Activated CD4-positive, alpha-beta T cell treated with anti-CD3 and anti-CD28 coated beads, Interleukin-2, amount 10 ng/mL, durations not matched to agents 7 days and 5 days (primary cell): Measurements from ENCODE around the gene LIPA. TPM values are rescaled to one million over a fixed set of nuclear protein-coding genes. Genes with fewer than 3 reads are reported as not detected.

Experiments used
- CTCF ChIA-PET: fragments of 350-600 bp; sonication (Branson Sonifier 250); formaldehyde crosslinking; loops from one replicate; lab custom pipeline; 2021; ENCODE audit warnings: antibody characterized with exemption; lab: Charles Lee
- POLR2A ChIA-PET: fragments of 350-600 bp; sonication (Branson Sonifier 250); formaldehyde crosslinking; loops from one replicate; lab custom pipeline; 2021; ENCODE audit warnings: antibody characterized with exemption; lab: Charles Lee
- DNase-seq: peaks from one replicate; pipeline ENCODE4 v3.0.0-alpha.2; 2020
- H3K27ac Mint-ChIP-seq: one replicate; pipeline ENCODE4 v1.8.0; 2021; ENCODE audit warnings: mild to moderate bottlenecking, moderate library complexity, mixed read lengths
- H3K27me3 Mint-ChIP-seq: one replicate; pipeline ENCODE4 v1.8.0; 2021; ENCODE audit warnings: mixed read lengths
- H3K36me3 Mint-ChIP-seq: one replicate; pipeline ENCODE4 v1.8.0; 2021; ENCODE audit warnings: low read depth, mixed read lengths
- H3K4me1 Mint-ChIP-seq: one replicate; pipeline ENCODE4 v1.8.0; 2021; ENCODE audit warnings: mixed read lengths
- H3K4me3 Mint-ChIP-seq: one replicate; pipeline ENCODE4 v1.8.0; 2021; ENCODE audit warnings: mild to moderate bottlenecking, moderate library complexity, mixed read lengths
- H3K9me3 Mint-ChIP-seq: one replicate; pipeline ENCODE4 v1.8.0; 2021; ENCODE audit warnings: mixed read lengths
- total RNA-seq, 2 experiments: library from RNA; stranded (reverse); gene quantifications; one replicate each; pipeline ENCODE4 v1.2.3, GENCODE V29; 2021

LIPA gene
- total RNA-seq, 2 experiments from 2014 or later: 32.6 to 34.3 TPM

- CTCF ChIA-PET: interaction anchor here (1.0 to 2.7 kb wide), 4 partner anchors 16 to 31 kb away, joined by 3 to 5 read pairs (median 4); partner anchors contain the start of gene CH25H
- no peak for DNase-seq
- Mint-ChIP-seq H3K4me1 (no peaks in the 10 kb centered on the region), H3K27me3 (no peaks in the 10 kb centered on the region), H3K27ac (no peak overlapping the region), H3K4me3 (no peak overlapping the region), H3K9me3 (no peaks in the 10 kb centered on the region), H3K36me3 (peaks cover 8% of the 10 kb centered on the region)
- POLR2A ChIA-PET: interaction anchor here (0.6 kb wide), 1 partner anchor 257 kb away, joined by 3 read pairs; no protein-coding TSS in a partner anchor
Measured at GRCh38 chr10:89233033-89233432, 18.5 kb downstream of the LIPA start.

GRCh38 chr10:89228962-89229361 lies 22.6 kb downstream of the LIPA start:
- ChIA-PET POLR2A (no interaction called here), CTCF (no interaction called here)
- H3K27me3 Mint-ChIP-seq: no peaks in the 10 kb centered on the region
- no peak for DNase-seq
- no peak overlapping the region for H3K4me3 Mint-ChIP-seq
- peaks cover 3% of the 10 kb centered on the region for H3K4me1 Mint-ChIP-seq
- no peak overlapping the region for H3K27ac Mint-ChIP-seq
- no peaks in the 10 kb centered on the region for H3K9me3 Mint-ChIP-seq
- peaks cover 9% of the 10 kb centered on the region for H3K36me3 Mint-ChIP-seq

- Mint-ChIP-seq H3K4me1 (peaks cover 3% of the 10 kb centered on the region), H3K27ac (no peak overlapping the region), H3K4me3 (no peak overlapping the region), H3K27me3 (no peaks in the 10 kb centered on the region), H3K9me3 (no peaks in the 10 kb centered on the region), H3K36me3 (peaks cover 9% of the 10 kb centered on the region)
- ChIA-PET POLR2A (no interaction called here), CTCF (no interaction called here)
- no peak for DNase-seq
Measured at GRCh38 chr10:89228146-89228545, 23.4 kb downstream of the LIPA start.

GRCh38 chr10:89226891-89227290 lies 24.7 kb downstream of the LIPA start:
- CTCF ChIA-PET: no interaction called here
- no peak overlapping the region for H3K4me3 Mint-ChIP-seq

GRCh38 chr10:89224739-89225443 lies 26.7 kb downstream of the LIPA start:
- H3K9me3 Mint-ChIP-seq: no peaks in the 10 kb centered on the region
- POLR2A ChIA-PET: no interaction called here
- peaks cover 10% of the 10 kb centered on the region for H3K36me3 Mint-ChIP-seq

More at GRCh38 chr10:89226891-89227290, 24.7 kb downstream of the LIPA start:
- Mint-ChIP-seq H3K36me3 (peaks cover 10% of the 10 kb centered on the region), H3K9me3 (no peaks in the 10 kb centered on the region), H3K4me1 (peaks cover 3% of the 10 kb centered on the region), H3K27me3 (no peaks in the 10 kb centered on the region), H3K27ac (no peak overlapping the region)
- POLR2A ChIA-PET: no interaction called here
- no peak for DNase-seq

GRCh38 chr10:89221919-89222318 lies 29.7 kb downstream of the LIPA start:
- Mint-ChIP-seq H3K27me3 (no peaks in the 10 kb centered on the region), H3K9me3 (no peaks in the 10 kb centered on the region), H3K4me1 (peaks cover 11% of the 10 kb centered on the region), H3K27ac (no peak overlapping the region), H3K4me3 (no peak overlapping the region), H3K36me3 (peaks cover 5% of the 10 kb centered on the region)
- ChIA-PET POLR2A (no interaction called here), CTCF (no interaction called here)
- no peak for DNase-seq

More at GRCh38 chr10:89224739-89225443, 26.7 kb downstream of the LIPA start:
- no peak overlapping the region for H3K27ac Mint-ChIP-seq
- peaks cover 3% of the 10 kb centered on the region for H3K4me1 Mint-ChIP-seq
- CTCF ChIA-PET: interaction anchor here (1.8 kb wide), 1 partner anchor 10 kb away, joined by 4 read pairs; no protein-coding TSS in a partner anchor
- DNase-seq: no peak
- H3K27me3 Mint-ChIP-seq: no peaks in the 10 kb centered on the region
- no peak overlapping the region for H3K4me3 Mint-ChIP-seq

GRCh38 chr10:89219513-89220218 lies 31.9 kb downstream of the LIPA start:
- Mint-ChIP-seq H3K27me3 (no peaks in the 10 kb centered on the region), H3K4me1 (peaks cover 8% of the 10 kb centered on the region), H3K36me3 (peaks cover 2% of the 10 kb centered on the region), H3K9me3 (no peaks in the 10 kb centered on the region), H3K27ac (no peak overlapping the region), H3K4me3 (no peak overlapping the region)
- DNase-seq: no peak
- CTCF ChIA-PET: interaction anchor here (2.5 kb wide), 1 partner anchor 190 kb away, joined by 11 read pairs; no protein-coding TSS in a partner anchor
- POLR2A ChIA-PET: no interaction called here

- Mint-ChIP-seq H3K4me1 (peaks cover 14% of the 10 kb centered on the region), H3K9me3 (no peaks in the 10 kb centered on the region), H3K36me3 (peaks cover 2% of the 10 kb centered on the region), H3K4me3 (no peak overlapping the region), H3K27me3 (peaks cover 2% of the 10 kb centered on the region), H3K27ac (peak overlapping the region; percentile 60)
- peak; percentile 75 for DNase-seq
- POLR2A ChIA-PET: no interaction called here
- CTCF ChIA-PET: interaction anchor here (0.6 to 2.5 kb wide), 11 partner anchors 10 to 347 kb away, joined by 3 to 12 read pairs (median 3); partner anchors contain the start of gene CH25H
Measured at GRCh38 chr10:89217057-89217990, 34.3 kb downstream of the LIPA start.

GRCh38 chr10:89216056-89216455 lies 35.5 kb downstream of the LIPA start:
- H3K9me3 Mint-ChIP-seq: no peaks in the 10 kb centered on the region
- no peak for DNase-seq
- peaks cover 8% of the 10 kb centered on the region for H3K27me3 Mint-ChIP-seq
- H3K4me3 Mint-ChIP-seq: no peak overlapping the region
- H3K36me3 Mint-ChIP-seq: no peaks in the 10 kb centered on the region
- ChIA-PET CTCF (interaction anchor here (0.8 to 3.3 kb wide), 3 partner anchors 10 to 282 kb away, joined by 5 to 12 read pairs (median 6); no protein-coding TSS in a partner anchor), POLR2A (no interaction called here)
- H3K4me1 Mint-ChIP-seq: peaks cover 15% of the 10 kb centered on the region
- no peak overlapping the region for H3K27ac Mint-ChIP-seq

- H3K9me3 Mint-ChIP-seq: no peaks in the 10 kb centered on the region
- H3K27ac Mint-ChIP-seq: no peak overlapping the region
- H3K4me1 Mint-ChIP-seq: peaks cover 15% of the 10 kb centered on the region
- no peak for DNase-seq
- POLR2A ChIA-PET: no interaction called here
- no peak overlapping the region for H3K4me3 Mint-ChIP-seq
- CTCF ChIA-PET: interaction anchor here (0.8 to 3.3 kb wide), 3 partner anchors 9 to 281 kb away, joined by 5 to 12 read pairs (median 6); no protein-coding TSS in a partner anchor
- H3K27me3 Mint-ChIP-seq: peaks cover 14% of the 10 kb centered on the region
- H3K36me3 Mint-ChIP-seq: no peaks in the 10 kb centered on the region
Measured at GRCh38 chr10:89215511-89215910, 36.1 kb downstream of the LIPA start.

- H3K4me3 Mint-ChIP-seq: no peak overlapping the region
- DNase-seq: no peak
- H3K4me1 Mint-ChIP-seq: peaks cover 15% of the 10 kb centered on the region
- no peaks in the 10 kb centered on the region for H3K36me3 Mint-ChIP-seq
- CTCF ChIA-PET: interaction anchor here (0.6 to 3.3 kb wide), 6 partner anchors 9 to 351 kb away, joined by 3 to 12 read pairs (median 4); no protein-coding TSS in a partner anchor
- no peaks in the 10 kb centered on the region for H3K9me3 Mint-ChIP-seq
- POLR2A ChIA-PET: no interaction called here
- H3K27me3 Mint-ChIP-seq: peaks cover 20% of the 10 kb centered on the region
- H3K27ac Mint-ChIP-seq: no peak overlapping the region
Measured at GRCh38 chr10:89214566-89215165, 36.9 kb downstream of the LIPA start.
